ENCODE results near the gene SCN10A. TPM values are rescaled to one million over a fixed set of nuclear protein-coding genes. Genes with fewer than 3 reads are reported as not detected.

The SCN10A gene
- polyA plus RNA-seq, 2 of the 4 experiments (the other 2 are of a cell fraction): not detected

GRCh38 chr3:38713121-38713520, 102.9 kb downstream of the SCN10A start:
- no peak overlapping the region for H3K27ac ChIP-seq
- POLR2A ChIA-PET: no interaction called here
- 19% methylated on average over 2 of the region's 2 CpGs for whole genome bisulfite sequencing (ENCODE audit: missing lambda C conversion rate)
- CTCF ChIA-PET: no interaction called here
- H3K4me3 ChIP-seq: no peak overlapping the region
- no peaks in the 10 kb centered on the region for H3K9me3 ChIP-seq
- no peaks in the 10 kb centered on the region for H3K4me1 ChIP-seq
- DNase-seq (ENCODE audit: low read depth in 1 of 2, low spot score in 1 of 2) (no peak), FAIRE-seq (no peak), ATAC-seq (no peak)
- H3K4me2 ChIP-seq: no peak overlapping the region
- TF ChIP-seq KDM1A (IDR thresholded peaks at IDR 0.05; ENCODE audit: low read depth) (no peak), HMGXB4 (CRISPR knock-in tag; IDR thresholded peaks at IDR 0.05; ENCODE audit: borderline replicate concordance) (no peak), ZFP36 (IDR thresholded peaks at IDR 0.05; ENCODE audit: borderline replicate concordance, partially characterized antibody) (no peak), POLR2AphosphoS2 (conservative IDR thresholded peaks at IDR 0.05; ENCODE audit: low read length) (no peak)

GRCh38 chr3:38711321-38711720, 104.7 kb downstream of the SCN10A start:
- CTCF ChIA-PET: interaction anchor here (0.7 kb wide), 1 partner anchor 133 kb away, joined by 3 read pairs; no protein-coding TSS in a partner anchor
- FAIRE-seq: no peak
- Histone ChIP-seq H3K4me1 (no peaks in the 10 kb centered on the region), H3K27ac (no peak overlapping the region), H3K9me3 (no peaks in the 10 kb centered on the region), H3K4me3 (no peak overlapping the region), H3K4me2 (no peak overlapping the region)
- POLR2A ChIA-PET: no interaction called here
- ATAC-seq: no peak
- no peak for DNase-seq (ENCODE audit: low read depth in 1 of 2, low spot score in 1 of 2)
- TF ChIP-seq E2F6 (IDR thresholded peaks at IDR 0.05; ENCODE audit: borderline replicate concordance, low read depth) (no peak), USF2 (IDR thresholded peaks at IDR 0.05) (no peak), HMGXB4 (CRISPR knock-in tag; IDR thresholded peaks at IDR 0.05; ENCODE audit: borderline replicate concordance) (no peak), FOXS1 (CRISPR knock-in tag; IDR thresholded peaks at IDR 0.05) (no peak), CEBPB (IDR thresholded peaks at IDR 0.05) (no peak), EP300 (IDR thresholded peaks at IDR 0.05) (no peak), HOXB5 (CRISPR knock-in tag; IDR thresholded peaks at IDR 0.05) (no peak), REST (IDR thresholded peaks at IDR 0.05) (no peak), RCOR1 (IDR thresholded peaks at IDR 0.05; ENCODE audit: low read depth, low read length) (no peak), RARB (CRISPR knock-in tag; IDR thresholded peaks at IDR 0.05) (no peak), HES2 (IDR thresholded peaks at IDR 0.05) (no peak), PBX3 (IDR thresholded peaks at IDR 0.05) (no peak)

All from A549 (cell line).